Thyroid gland (tissue), 4 donors: Measurements from ENCODE around the gene ZAP70. TPM values are rescaled to one million over a fixed set of nuclear protein-coding genes. Genes with fewer than 3 reads are reported as not detected.

Experiments used
- DNase-seq, 2 donors: peaks; one replicate each; pipeline ENCODE4 v3.0.0-alpha.2; 2019
- H3K27ac ChIP-seq, 3 donors: fragments of 200-600 bp; sonication (generic); 1 replicate in 2 of 3; 2 replicates in 1 of 3; pipeline ENCODE4 v1.5.1; 2016 to 2019; ENCODE audit warnings: mild to moderate bottlenecking in 1 of 3, moderate library complexity in 1 of 3
- H3K27me3 ChIP-seq: fragments of 200-600 bp; sonication (generic); one replicate; pipeline ENCODE4 v1.5.1; 2019
- H3K36me3 ChIP-seq, 2 donors: fragments of 200-600 bp; sonication (generic); one replicate each; pipeline ENCODE4 v1.5.1; 2016 to 2019
- H3K4me1 ChIP-seq, 2 donors: fragments of 200-600 bp; sonication (generic); one replicate each; pipeline ENCODE4 v1.5.1; 2017 to 2019
- H3K4me3 ChIP-seq, 3 donors: fragments of 200-600 bp; sonication (generic); replicated peaks in 1 of 3; 1 replicate in 2 of 3; 2 replicates in 1 of 3; pipeline ENCODE4 v1.5.1; 2016; ENCODE audit warnings: mild to moderate bottlenecking in 1 of 3
- H3K9me3 ChIP-seq: fragments of 200-600 bp; sonication (generic); one replicate; pipeline ENCODE4 v1.5.1; 2017
- CTCF ChIP-seq, 6 experiments: fragments of 200-600 bp in 3 of 6; fragments of 450-650 bp in 3 of 6; sonication (generic) in 3 of 6; IDR thresholded peaks; one replicate each; pipeline ENCODE4 v1.5.1; 2016 to 2019; ENCODE audit warnings: antibody characterized with exemption in 6 of 6, mild to moderate bottlenecking in 2 of 6, inconsistent platforms in 1 of 6, moderate library complexity in 1 of 6
- POLR2A ChIP-seq, 2 donors: fragments of 450-650 bp; IDR thresholded peaks; one replicate each; pipeline ENCODE4 v1.6.1; 2017; ENCODE audit warnings: antibody characterized with exemption in 2 of 2, mild to moderate bottlenecking in 2 of 2, moderate library complexity in 1 of 2
- WGBS, 2 donors: methylation state at CpG; one replicate each; pipeline ENCODE4 v1.1.5; 2017; 5-methylcytosine and 5-hydroxymethylcytosine counted together
- intact Hi-C: fragments of 100-400 bp; cut with DNase I; formaldehyde crosslinking; loops from one replicate; pipeline ENCODE4 v1.15.1; 2023
- total RNA-seq, 4 donors: library from RNA; depleted of rRNA; stranded (reverse); fragments of >200 nt; gene quantifications; one replicate each; pipeline ENCODE4 v1.2.3, GENCODE V29; 2016

The ZAP70 gene
- total RNA-seq, 4 donors from 2014 or later = 4.0 to 7.6 (median 4.4) TPM

- H3K27ac ChIP-seq = no peak overlapping the region
- H3K4me1 ChIP-seq = no peaks in the 10 kb centered on the region
- DNase-seq = no peak
- H3K27me3 ChIP-seq = no peaks in the 10 kb centered on the region
- no peaks in the 10 kb centered on the region for H3K9me3 ChIP-seq
- no peaks in the 10 kb centered on the region for H3K36me3 ChIP-seq
- TF ChIP-seq CTCF (IDR thresholded peaks at IDR 0.05) (no peak), POLR2A (IDR thresholded peaks at IDR 0.05) (no peak)
- intact Hi-C loops = no loop called here
- WGBS, 2 donors = 81 to 83% methylated on average over 12 of the region's 12 CpGs
- no peak overlapping the region for H3K4me3 ChIP-seq
Measured at GRCh38 chr2:97728091-97728731, 14.8 kb downstream of the ZAP70 start.

DNA sequence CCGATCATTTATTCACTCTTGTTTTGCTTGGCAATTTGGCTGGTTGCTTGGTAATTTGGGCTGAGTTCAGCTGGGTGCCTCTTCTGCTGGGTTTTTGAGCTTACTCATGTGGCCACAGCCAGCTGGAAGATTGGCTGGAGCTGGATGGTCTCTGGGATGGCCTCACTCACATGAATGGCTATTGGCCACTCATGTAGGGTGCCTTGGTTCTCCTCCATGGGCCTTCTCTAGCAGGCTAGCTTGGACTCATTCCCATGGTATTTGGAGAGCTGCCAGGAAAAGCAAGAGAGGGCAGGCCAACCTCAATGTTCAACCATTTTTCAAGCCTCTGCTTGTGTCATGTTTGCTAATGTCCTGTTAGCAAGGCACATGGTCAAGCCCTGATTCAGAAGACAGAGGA, 16.9 kb downstream of the ZAP70 start:
- Histone ChIP-seq H3K27ac (no peak overlapping the region), H3K4me3 (no peak overlapping the region), H3K9me3 (no peaks in the 10 kb centered on the region), H3K36me3 (no peaks in the 10 kb centered on the region), H3K27me3 (no peaks in the 10 kb centered on the region), H3K4me1 (no peaks in the 10 kb centered on the region)
- DNase-seq = no peak
- WGBS, 2 donors = 95 to 100% methylated on average over 1 of the region's 1 CpG
- no peak for TF ChIP-seq CTCF (IDR thresholded peaks at IDR 0.05)
- no peak for TF ChIP-seq POLR2A (IDR thresholded peaks at IDR 0.05)
- intact Hi-C loops = no loop called here

GRCh38 chr2:97731274-97732020, 18.1 kb downstream of the ZAP70 start:
- DNase-seq = no peak
- Histone ChIP-seq H3K4me1 (no peaks in the 10 kb centered on the region), H3K9me3 (no peaks in the 10 kb centered on the region)

GRCh38 chr2:97732436-97733340, 19.3 kb downstream of the ZAP70 start:
- TF ChIP-seq POLR2A (IDR thresholded peaks at IDR 0.05) = no peak
- TF ChIP-seq CTCF (IDR thresholded peaks at IDR 0.05) = no peak
- Histone ChIP-seq H3K27ac (no peak overlapping the region), H3K4me3 (no peak overlapping the region), H3K36me3 (no peaks in the 10 kb centered on the region), H3K4me1 (no peaks in the 10 kb centered on the region), H3K9me3 (no peaks in the 10 kb centered on the region), H3K27me3 (no peaks in the 10 kb centered on the region)
- intact Hi-C loops = no loop called here
- DNase-seq = no peak
- 82 to 93% methylated on average over 11 to 26 of the region's 28 CpGs for WGBS, 2 donors

More at GRCh38 chr2:97731274-97732020, 18.1 kb downstream of the ZAP70 start:
- 79 to 83% methylated on average over 10 to 12 of the region's 12 CpGs for WGBS, 2 donors
- no peak overlapping the region for H3K27ac ChIP-seq
- H3K36me3 ChIP-seq = no peaks in the 10 kb centered on the region
- H3K4me3 ChIP-seq = no peak overlapping the region
- TF ChIP-seq POLR2A (IDR thresholded peaks at IDR 0.05) (no peak), CTCF (IDR thresholded peaks at IDR 0.05) (no peak)
- H3K27me3 ChIP-seq = no peaks in the 10 kb centered on the region
- intact Hi-C loops = no loop called here
